ENCODE measurements around the gene DCUN1D2.

Gene DCUN1D2

DNA sequence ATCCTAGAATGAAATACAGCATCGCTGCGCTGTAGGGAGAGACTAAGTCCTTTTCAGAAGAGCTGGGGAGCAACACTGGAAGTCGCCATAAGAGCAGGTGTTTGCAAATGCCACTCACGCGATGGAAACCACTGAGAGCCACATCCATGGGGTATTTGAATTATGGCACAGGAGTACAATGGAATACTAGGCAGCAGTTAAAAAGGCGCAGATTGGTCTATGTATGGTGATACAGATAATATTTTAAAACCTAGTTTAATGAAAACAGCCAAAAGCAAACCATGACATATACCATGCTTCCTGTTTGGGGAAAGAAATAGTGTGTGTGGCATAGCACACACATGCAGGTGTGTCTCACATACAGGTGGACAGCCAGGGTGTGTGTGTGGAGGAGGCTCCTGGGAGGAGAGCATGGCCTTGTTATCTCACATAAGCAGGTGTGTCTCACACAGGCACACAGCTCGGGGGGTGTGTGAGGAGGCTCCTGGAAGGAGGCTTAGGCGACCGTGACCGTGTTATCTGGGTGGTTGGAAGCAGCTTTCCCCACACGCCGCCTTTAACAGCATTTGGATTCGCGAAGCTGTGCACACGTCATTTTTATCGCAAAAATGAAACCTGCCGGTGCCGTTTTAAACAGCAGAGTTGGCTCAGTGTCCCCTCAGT, 70.8 kb downstream of the DCUN1D2 start:
- TF ChIP-seq POLR2A (IDR thresholded peaks at IDR 0.05; ENCODE audit: low read depth, low read length) = no peak
- DNase-seq (ENCODE audit: insufficient read length, low spot score) (no peak), FAIRE-seq (no peak)

DNA sequence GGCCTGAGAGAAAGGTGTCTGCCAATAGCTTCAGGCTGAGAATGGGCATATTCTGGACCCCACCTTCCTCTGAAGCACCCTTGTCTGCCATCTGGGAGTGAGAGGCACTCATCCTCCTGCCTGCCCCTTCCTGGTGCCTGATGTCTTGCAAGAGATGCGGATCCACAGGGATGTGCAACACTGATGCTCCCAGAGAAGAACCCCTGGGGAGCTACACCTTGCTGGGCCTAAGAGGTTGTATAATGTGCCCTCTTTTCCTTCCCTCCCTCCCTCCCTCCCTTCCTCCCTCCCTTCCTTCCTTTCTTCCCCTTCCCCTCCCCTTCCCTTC, 71.8 kb downstream of the DCUN1D2 start:
- FAIRE-seq = no peak

GRCh38 chr13:113417836-113418721, 72.4 kb downstream of the DCUN1D2 start:
- TF ChIP-seq POLR2A (IDR thresholded peaks at IDR 0.05; ENCODE audit: low read depth, low read length) = no peak
- FAIRE-seq = no peak
- DNase-seq (ENCODE audit: insufficient read length, low spot score) = no peak

More for the DNA sequence above, 71.8 kb downstream of the DCUN1D2 start:
- TF ChIP-seq POLR2A (IDR thresholded peaks at IDR 0.05; ENCODE audit: low read depth, low read length) = no peak
- no peak for DNase-seq (ENCODE audit: insufficient read length, low spot score)

DNA sequence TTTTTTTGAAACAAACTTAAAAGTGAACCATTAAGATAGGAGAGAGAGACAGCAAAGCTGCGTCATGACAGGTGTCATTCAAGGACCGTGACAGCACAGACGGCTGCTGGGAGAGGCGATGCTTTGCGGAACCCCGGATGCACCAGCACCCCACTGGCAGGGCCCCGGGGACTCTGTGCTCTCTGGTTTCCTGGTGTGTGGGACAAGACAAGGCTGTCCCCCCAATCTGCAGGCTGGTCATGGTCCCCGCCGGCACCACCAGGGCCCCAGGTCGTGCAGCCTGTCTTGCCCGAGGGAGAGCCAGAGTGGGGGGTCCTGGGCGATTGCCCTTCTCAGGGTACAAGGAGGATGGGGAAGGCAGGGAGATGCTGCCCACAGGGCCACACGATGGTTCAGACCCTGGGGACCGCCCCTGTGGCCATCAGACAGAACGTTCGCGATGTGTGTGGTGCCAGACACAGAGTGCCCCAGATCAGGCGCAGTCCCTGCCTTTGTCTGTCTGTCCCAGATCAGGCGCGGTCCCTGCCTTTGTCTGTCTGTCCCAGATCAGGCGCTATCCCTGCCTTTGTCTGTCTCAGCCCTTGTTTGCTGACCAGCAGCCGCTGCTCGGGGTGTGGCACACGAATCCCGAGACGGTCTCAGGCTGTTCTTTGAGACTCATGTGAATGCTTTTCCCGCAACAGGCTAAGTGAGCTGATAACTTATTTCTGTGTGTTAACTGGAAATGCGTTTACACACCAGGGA, 73.3 kb downstream of the DCUN1D2 start:
- no peak for DNase-seq (ENCODE audit: insufficient read length, low spot score)
- TF ChIP-seq POLR2A (IDR thresholded peaks at IDR 0.05; ENCODE audit: low read depth, low read length) = no peak
- FAIRE-seq = no peak

GRCh38 chr13:113415825-113416224, 74.7 kb downstream of the DCUN1D2 start:
- FAIRE-seq (no peak), DNase-seq (ENCODE audit: insufficient read length, low spot score) (no peak)
- TF ChIP-seq POLR2A (IDR thresholded peaks at IDR 0.05; ENCODE audit: low read depth, low read length) = no peak

DNA sequence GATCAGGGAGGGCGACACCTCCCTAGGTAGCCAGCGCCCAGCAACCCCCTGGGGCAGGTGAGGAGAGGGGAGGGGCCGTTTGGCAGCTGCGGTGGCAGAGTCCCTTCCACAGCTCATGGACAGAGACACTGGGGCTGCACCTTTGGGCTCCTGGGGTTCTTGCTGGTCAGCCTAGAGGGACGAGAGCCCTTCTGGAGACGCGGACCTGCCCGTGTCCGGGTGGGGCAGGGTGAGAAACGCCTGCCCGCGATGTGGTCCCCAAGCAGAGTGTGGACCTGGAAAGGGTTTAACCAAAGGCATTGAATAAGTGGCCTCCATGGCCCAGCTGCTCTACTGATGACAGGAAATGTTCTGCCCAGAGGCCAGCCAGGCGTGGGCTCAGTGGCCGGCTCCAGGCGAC, 75.5 kb downstream of the DCUN1D2 start:
- FAIRE-seq (no peak), DNase-seq (ENCODE audit: insufficient read length, low spot score) (no peak)
- no peak for TF ChIP-seq POLR2A (IDR thresholded peaks at IDR 0.05; ENCODE audit: low read depth, low read length)

GRCh38 chr13:113414335-113414734, 76.2 kb downstream of the DCUN1D2 start:
- FAIRE-seq (no peak), DNase-seq (ENCODE audit: insufficient read length, low spot score) (no peak)

DNA sequence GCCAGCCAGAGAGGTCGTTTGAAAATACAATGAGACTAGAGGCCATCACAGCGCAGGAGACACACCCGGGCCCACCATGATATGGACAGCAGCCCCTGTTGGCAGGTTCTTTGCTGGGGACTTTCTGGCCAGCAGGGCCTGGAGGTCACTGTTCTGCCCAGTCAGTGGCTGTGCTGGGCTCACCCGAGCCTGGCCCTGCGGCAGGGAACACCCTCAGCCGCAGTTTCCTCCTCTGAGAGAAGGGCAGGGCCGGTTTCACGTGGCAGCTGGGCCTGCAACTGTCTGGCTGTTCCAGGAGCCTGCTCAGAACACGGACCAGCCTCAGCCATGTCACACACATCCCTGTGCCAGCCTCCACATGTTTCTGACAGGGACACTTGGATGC, 76.6 kb downstream of the DCUN1D2 start:
- FAIRE-seq = no peak
- no peak for DNase-seq (ENCODE audit: insufficient read length, low spot score)
- TF ChIP-seq POLR2A (IDR thresholded peaks at IDR 0.05; ENCODE audit: low read depth, low read length) = no peak

More at GRCh38 chr13:113414335-113414734, 76.2 kb downstream of the DCUN1D2 start:
- no peak for TF ChIP-seq POLR2A (IDR thresholded peaks at IDR 0.05; ENCODE audit: low read depth, low read length)

- FAIRE-seq (no peak), DNase-seq (ENCODE audit: insufficient read length, low spot score) (peak; percentile 59)
- no peak for TF ChIP-seq POLR2A (IDR thresholded peaks at IDR 0.05; ENCODE audit: low read depth, low read length)
Observed at GRCh38 chr13:113413178-113413897, 77.2 kb downstream of the DCUN1D2 start.

DNA sequence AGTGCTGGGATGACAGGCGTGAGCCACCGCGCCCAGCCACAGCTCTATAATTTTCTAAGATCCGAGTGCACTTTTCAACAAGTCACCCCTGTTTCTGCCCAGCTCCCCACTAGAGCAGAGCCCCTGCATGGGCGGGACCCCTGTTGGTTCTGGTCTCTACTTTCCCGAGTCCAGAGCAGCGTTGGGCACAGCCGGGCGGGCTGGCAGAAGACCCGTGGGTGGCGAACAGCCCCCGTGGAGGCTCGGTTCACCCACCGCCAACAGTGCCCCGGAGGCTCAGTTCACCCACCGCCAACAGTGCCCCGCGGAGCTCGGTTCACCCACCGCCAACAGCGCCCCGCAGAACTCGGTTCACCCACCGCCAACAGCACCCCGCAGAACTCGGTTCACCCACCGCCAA, 78.1 kb downstream of the DCUN1D2 start:
- DNase-seq (ENCODE audit: insufficient read length, low spot score) (no peak), FAIRE-seq (no peak)
- no peak for TF ChIP-seq POLR2A (IDR thresholded peaks at IDR 0.05; ENCODE audit: low read depth, low read length)

DNA sequence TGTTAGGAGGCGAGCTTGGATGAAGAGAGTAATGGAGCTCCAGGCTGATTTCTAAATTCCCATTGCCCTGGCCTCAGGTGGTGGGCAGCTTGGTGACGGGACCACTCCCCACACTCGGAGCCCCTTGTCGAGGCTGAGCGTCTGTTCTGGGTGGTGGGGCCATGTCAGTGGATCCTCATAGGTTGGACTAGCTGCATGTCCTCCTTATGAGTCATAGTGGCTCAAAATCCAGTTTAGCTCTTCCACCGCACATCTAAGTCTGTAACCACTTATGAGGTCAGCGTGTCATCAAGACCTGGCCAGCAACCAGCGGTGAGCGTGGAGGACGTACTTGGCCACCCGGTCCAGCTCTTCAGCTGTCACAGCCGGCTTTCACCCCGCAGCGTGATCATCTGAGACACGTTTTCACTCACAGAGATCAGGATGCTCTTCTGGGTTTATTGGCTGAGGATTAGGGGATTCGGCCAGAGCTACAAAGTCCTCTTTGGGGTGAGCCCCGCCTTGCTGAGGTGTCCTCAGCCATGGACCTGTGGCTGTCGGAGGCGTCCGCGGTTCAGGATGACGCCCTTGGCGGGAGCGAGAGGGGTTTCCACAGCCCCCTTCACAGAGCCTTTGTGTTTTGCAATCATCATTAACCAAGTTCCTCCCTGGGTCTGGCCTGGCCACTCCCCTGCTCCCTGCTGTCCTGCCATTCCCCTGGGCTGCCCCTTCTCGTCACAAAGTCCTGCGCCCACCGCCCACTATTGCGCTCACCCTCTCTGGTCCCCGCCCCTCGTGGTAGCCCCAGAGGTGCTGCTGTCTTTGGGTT, 79.1 kb downstream of the DCUN1D2 start:
- FAIRE-seq = peak; percentile 98
- no peak for TF ChIP-seq POLR2A (IDR thresholded peaks at IDR 0.05; ENCODE audit: low read depth, low read length)
- DNase-seq (ENCODE audit: insufficient read length, low spot score) = peak; percentile 99

DNA sequence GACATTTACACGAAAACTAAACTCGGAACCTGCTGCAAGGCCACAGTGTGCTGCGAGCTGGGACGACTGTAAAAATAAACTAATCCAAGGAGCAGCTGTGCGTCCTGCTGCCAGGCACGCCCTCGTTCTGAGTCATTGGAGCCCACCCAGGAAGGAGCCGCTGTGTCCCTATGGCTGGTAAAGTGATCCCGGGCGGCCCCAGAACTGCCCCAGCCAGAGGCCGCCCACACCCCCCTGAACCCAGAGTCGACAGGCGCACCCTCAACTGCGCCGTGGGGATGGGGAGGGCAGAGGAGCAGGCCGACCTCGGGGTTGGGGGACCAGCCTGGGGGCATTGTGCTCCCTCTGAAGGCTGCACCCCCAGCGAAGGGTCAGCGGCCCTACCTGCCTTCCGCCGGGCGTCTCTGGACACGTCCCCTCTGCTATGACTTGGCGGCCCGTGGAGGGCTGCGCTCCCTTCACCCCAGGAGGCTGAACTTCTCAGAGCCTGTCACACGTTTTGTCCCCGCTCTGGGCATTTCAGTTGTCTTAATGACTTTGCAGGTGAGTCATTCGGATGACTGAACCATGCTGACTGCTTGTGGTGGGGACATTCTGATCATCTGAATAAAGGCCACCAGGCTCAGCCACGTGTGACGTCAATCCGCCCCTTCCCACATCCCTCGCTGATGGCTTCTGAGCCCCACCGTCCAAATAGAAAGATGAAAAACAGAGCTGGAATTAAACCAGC, 79.9 kb downstream of the DCUN1D2 start:
- FAIRE-seq = no peak

More for the DNA sequence above, 79.9 kb downstream of the DCUN1D2 start:
- 0 out of 2 replicates have a peak, but pooled peaks have one; percentile 27 for TF ChIP-seq POLR2A (IDR thresholded peaks at IDR 0.05; ENCODE audit: low read depth, low read length)
- peak; percentile 93 for DNase-seq (ENCODE audit: insufficient read length, low spot score)
